GM21737 (cell line): ENCODE measurements around the gene THSD4.
"Not testable (repeated sequence)": the region's sequence is repeated elsewhere in the genome, so short reads cannot be mapped to it uniquely, and the experiment has no call there.

Experiments
- ATAC-seq: cut with Tn5 transposase; IDR thresholded peaks from one replicate; pipeline ENCODE4 v1.9.1; 2021; ENCODE audit warnings: mild to moderate bottlenecking, moderate library complexity; ENCODE audit not compliant: unreplicated experiment

THSD4 gene

GRCh38 chr15:71182522-71182921, 67.3 kb downstream of the THSD4 start:
- ATAC-seq = no peak

GRCh38 chr15:71183063-71183462, 67.8 kb downstream of the THSD4 start:
- no peak for ATAC-seq

- no peak for ATAC-seq
These were observed 70.4 kb downstream of the THSD4 start for GRCh38 chr15:71185706-71186105.

- ATAC-seq = no peak
These were observed 71.0 kb downstream of the THSD4 start for GRCh38 chr15:71186267-71186666.

- no peak for ATAC-seq
These were observed 71.8 kb downstream of the THSD4 start for GRCh38 chr15:71187078-71187477.

GRCh38 chr15:71187526-71187925, 72.3 kb downstream of the THSD4 start:
- ATAC-seq = no peak

- no peak for ATAC-seq
These were observed 74.4 kb downstream of the THSD4 start for GRCh38 chr15:71189718-71190117.

- no peak for ATAC-seq
These were observed 76.0 kb downstream of the THSD4 start for GRCh38 chr15:71191296-71191695.

GRCh38 chr15:71192816-71193215, 77.5 kb downstream of the THSD4 start:
- no peak for ATAC-seq

GRCh38 chr15:71194286-71194685, 79.0 kb downstream of the THSD4 start:
- ATAC-seq = no peak

- no peak for ATAC-seq
These were observed 80.0 kb downstream of the THSD4 start for GRCh38 chr15:71195242-71195641.

- ATAC-seq = no peak
These were observed 82.3 kb downstream of the THSD4 start for GRCh38 chr15:71197620-71198019.

- ATAC-seq = no peak
These were observed 83.6 kb downstream of the THSD4 start for GRCh38 chr15:71198846-71199245.

- ATAC-seq = no peak
These were observed 84.4 kb downstream of the THSD4 start for GRCh38 chr15:71199384-71200351.

GRCh38 chr15:71201477-71201876, 86.2 kb downstream of the THSD4 start:
- ATAC-seq = no peak

GRCh38 chr15:71202712-71203111, 87.4 kb downstream of the THSD4 start:
- ATAC-seq = no peak

- ATAC-seq = no peak
These were observed 88.6 kb downstream of the THSD4 start for GRCh38 chr15:71203586-71204474.

GRCh38 chr15:71207141-71207540, 91.9 kb downstream of the THSD4 start:
- ATAC-seq = no peak

- ATAC-seq = no peak
These were observed 96.9 kb downstream of the THSD4 start for GRCh38 chr15:71212146-71212545.

- ATAC-seq = not testable (repeated sequence)
These were observed 98.7 kb downstream of the THSD4 start for GRCh38 chr15:71213943-71214342.

GRCh38 chr15:71215126-71215894, 100.0 kb downstream of the THSD4 start:
- ATAC-seq = no peak
